GM12873 (cell line): ENCODE results near the gene GALK1.

ENCODE experiments used
- CTCF ChIP-seq: IDR thresholded peaks from 2 replicates; pipeline ENCODE4 v1.5.1; 2012; ENCODE audit warnings: low read depth, mild to moderate bottlenecking, moderate library complexity, low read length, control low read depth; ENCODE audit not compliant: insufficient read depth; ENCODE audit errors: missing control alignments

The GALK1 gene

GRCh38 chr17:75748706-75749105, 16.3 kb downstream of the GALK1 start:
- TF ChIP-seq CTCF: no peak

GRCh38 chr17:75743625-75744206, 21.3 kb downstream of the GALK1 start:
- no peak for TF ChIP-seq CTCF

- TF ChIP-seq CTCF: no peak
Measured at GRCh38 chr17:75742337-75742736, 22.7 kb downstream of the GALK1 start.

GRCh38 chr17:75740631-75741077, 24.3 kb downstream of the GALK1 start:
- no peak for TF ChIP-seq CTCF

GRCh38 chr17:75740215-75740614, 24.8 kb downstream of the GALK1 start:
- no peak for TF ChIP-seq CTCF

GRCh38 chr17:75739801-75740200, 25.2 kb downstream of the GALK1 start:
- no peak for TF ChIP-seq CTCF

GRCh38 chr17:75739174-75739573, 25.8 kb downstream of the GALK1 start:
- no peak for TF ChIP-seq CTCF

- TF ChIP-seq CTCF: no peak
Measured at GRCh38 chr17:75738218-75738802, 26.7 kb downstream of the GALK1 start.
